Endothelial cell of umbilical vein (primary cell): ENCODE results near the gene GGN. TPM values are rescaled to one million over a fixed set of nuclear protein-coding genes. Genes with fewer than 3 reads are reported as not detected.

Source experiments
- BruUV-seq: library from RNA; stranded (reverse); fragments of 400-500 nt; replicated peaks from 2 replicates; lab custom pipeline; 2021; lab: Mats Ljungman, UMichigan
- CTCF ChIA-PET: fragments of 300-600, 350-600 bp; sonication (Branson Sonifier 250); formaldehyde crosslinking; loops from one replicate; lab custom pipeline; 2021; ENCODE audit warnings: antibody characterized with exemption, inconsistent platforms; lab: Charles Lee
- POLR2A ChIA-PET: fragments of 300-600, 350-600 bp; sonication (Branson Sonifier 250); formaldehyde crosslinking; loops from one replicate; lab custom pipeline; 2021; ENCODE audit warnings: antibody characterized with exemption, inconsistent platforms; lab: Charles Lee
- DNase-seq: peaks from one replicate; pipeline ENCODE4 v3.0.0-alpha.2; 2011; ENCODE audit warnings: low read depth, low spot score
- FAIRE-seq: peaks from 2 replicates; lab custom pipeline; 2011; peaks lifted over from hg19 to GRCh38; lab: Jason Lieb, UNC
- H2AFZ ChIP-seq: 2 replicates; pipeline ENCODE4 v1.6.0; 2012; ENCODE audit warnings: low read depth, low read length, control low read depth, inconsistent platforms
- H3K27ac ChIP-seq: 2 replicates; pipeline ENCODE4 v1.5.1; 2011; ENCODE audit warnings: low read depth, mild to moderate bottlenecking, control low read depth, low read length, moderate library complexity; ENCODE audit not compliant: insufficient read depth
- H3K27me3 ChIP-seq, 2 experiments: 2 replicates each; pipeline versions ENCODE4 v1.6.0 to v1.6.1; 2011; ENCODE audit warnings: low read length in 2 of 2, mixed read lengths in 1 of 2; ENCODE audit not compliant: control insufficient read depth in 2 of 2, insufficient read depth in 2 of 2
- H3K36me3 ChIP-seq, 2 experiments: 2 replicates in 1 of 2; 3 replicates in 1 of 2; pipeline ENCODE4 v1.5.1; 2011; ENCODE audit warnings: low read length in 2 of 2, mild to moderate bottlenecking in 1 of 2, moderate library complexity in 1 of 2; ENCODE audit not compliant: control insufficient read depth in 2 of 2, insufficient read depth in 2 of 2; ENCODE audit errors: extremely low read depth in 1 of 2
- H3K4me1 ChIP-seq: 3 replicates; pipeline ENCODE4 v1.5.1; 2011; ENCODE audit warnings: mild to moderate bottlenecking, low read length; ENCODE audit not compliant: control insufficient read depth, insufficient read depth; ENCODE audit errors: extremely low read depth
- H3K4me2 ChIP-seq: 2 replicates; pipeline ENCODE4 v1.6.1; 2011; ENCODE audit warnings: low read length, control low read depth, mixed read lengths; ENCODE audit not compliant: insufficient read depth
- H3K4me3 ChIP-seq, 3 experiments: fragments of 200-600 bp in 1 of 3; sonication (generic), shearing (Covaris generic) in 1 of 3; replicated peaks in 1 of 3; 2 replicates each; pipeline ENCODE4 v1.5.1; 2011 to 2016; ENCODE audit warnings: control low read depth in 3 of 3, low read length in 3 of 3, mild to moderate bottlenecking in 2 of 3, inconsistent platforms in 1 of 3, low read depth in 1 of 3, moderate library complexity in 1 of 3; ENCODE audit not compliant: insufficient read depth in 1 of 3
- H3K79me2 ChIP-seq: 2 replicates; pipeline ENCODE4 v1.6.0; 2012; ENCODE audit warnings: low read length, inconsistent platforms; ENCODE audit not compliant: control insufficient read depth, insufficient read depth
- H3K9ac ChIP-seq: replicated peaks from 2 replicates; pipeline ENCODE3; 2011; ENCODE audit warnings: low read length, control low read depth; ENCODE audit not compliant: insufficient read depth; ENCODE audit errors: extremely low read depth
- H3K9me1 ChIP-seq: replicated peaks from 3 replicates; pipeline ENCODE4 v1.6.0; 2011; ENCODE audit warnings: mild to moderate bottlenecking, low read length; ENCODE audit not compliant: control insufficient read depth, insufficient read depth; ENCODE audit errors: extremely low read depth
- H3K9me3 ChIP-seq: replicated peaks from 2 replicates; pipeline ENCODE4 v1.5.1; 2012; ENCODE audit warnings: low read length, inconsistent platforms; ENCODE audit not compliant: control insufficient read depth, insufficient read depth
- H4K20me1 ChIP-seq: replicated peaks from 2 replicates; pipeline ENCODE3; 2011; ENCODE audit warnings: mild to moderate bottlenecking, low read length; ENCODE audit not compliant: control insufficient read depth, insufficient read depth; ENCODE audit errors: extremely low read depth
- CTCF ChIP-seq, 2 donors: IDR thresholded peaks; 1 replicate in 1 of 2; 2 replicates in 1 of 2; pipeline ENCODE4 v1.5.1; 2011; ENCODE audit warnings: low read length in 2 of 2, mild to moderate bottlenecking in 2 of 2, moderate library complexity in 2 of 2, control low read depth in 1 of 2, inconsistent platforms in 1 of 2, low read depth in 1 of 2; ENCODE audit not compliant: insufficient read depth in 1 of 2; ENCODE audit errors: extremely low read depth in 1 of 2
- EZH2 ChIP-seq: IDR thresholded peaks from 2 replicates; pipeline ENCODE4 v1.6.1; 2012; ENCODE audit warnings: borderline replicate concordance, low read depth, mild to moderate bottlenecking, moderate library complexity, low read length, inconsistent platforms; ENCODE audit not compliant: severe bottlenecking
- FOS ChIP-seq: IDR thresholded peaks from 2 replicates; pipeline ENCODE4 v1.6.1; 2011; ENCODE audit warnings: mild to moderate bottlenecking, low read length, moderate library complexity, borderline replicate concordance; ENCODE audit not compliant: insufficient read depth
- GATA2 ChIP-seq: IDR thresholded peaks from 2 replicates; pipeline ENCODE4 v1.7.0; 2011; ENCODE audit warnings: low read depth, mild to moderate bottlenecking, moderate library complexity, mixed read lengths, low read length; ENCODE audit not compliant: insufficient read length, insufficient read depth
- JUN ChIP-seq: IDR thresholded peaks from 2 replicates; pipeline ENCODE4 v1.6.1; 2011; ENCODE audit warnings: borderline replicate concordance, low read depth; ENCODE audit not compliant: insufficient read length, insufficient read depth
- MAX ChIP-seq: IDR thresholded peaks from 2 replicates; pipeline ENCODE4 v1.6.1; 2011; ENCODE audit not compliant: insufficient read depth, insufficient read length
- MYC ChIP-seq: IDR thresholded peaks from one replicate; pipeline ENCODE4 v1.6.1; 2011; ENCODE audit warnings: mild to moderate bottlenecking, low read depth, low read length
- POLR2A ChIP-seq: IDR thresholded peaks from 2 replicates; pipeline ENCODE4 v1.6.1; 2012; ENCODE audit warnings: low read depth, mild to moderate bottlenecking, control low read depth, low read length
- POLR2AphosphoS5 ChIP-seq: IDR thresholded peaks from 2 replicates; pipeline ENCODE4 v1.6.1; 2012; ENCODE audit warnings: low read depth, mild to moderate bottlenecking, control low read depth, low read length, moderate library complexity; ENCODE audit not compliant: insufficient read depth
- dilution Hi-C: fragments of 300-500 bp; cut with MboI; formaldehyde crosslinking; loops from one replicate; pipeline ENCODE4 v1.15.0; 2019; ENCODE audit warnings: low sequenced_read_pairs; ENCODE audit not compliant: extremely low pct_ligation_motif_present
- intact Hi-C: fragments of 100-400 bp; cut with micrococcal nuclease; formaldehyde crosslinking; loops from one replicate; pipeline ENCODE4 v1.10.0; 2022
- polyA plus RNA-seq, 4 experiments: library from polyadenylated mRNA; depleted of rRNA in 3 of 4; stranded (reverse) in 3 of 4; unstranded in 1 of 4; fragments of >200 nt; gene quantifications; 2 replicates each; pipeline versions ENCODE4 v1.2.1 to v1.2.3, GENCODE V29; 2011 to 2012; ENCODE audit warnings: missing spikeins in 1 of 4
- total RNA-seq: library from RNA; stranded (reverse); gene quantifications from 2 replicates; pipeline ENCODE4 v1.2.3, GENCODE V29; 2021

GGN gene
- total and polyA plus RNA-seq, 2 donors (not counting 3 experiments of a cell fraction or from before 2014, with no cell fraction given): 0.39 to 0.88 TPM

- FAIRE-seq (no peak), DNase-seq (no peak)
- H4K20me1 ChIP-seq: no peaks in the 10 kb centered on the region
- POLR2A ChIA-PET: no interaction called here
- dilution Hi-C loops (no loop called here), intact Hi-C loops (no loop called here)
- BruUV-seq: no TSS peak
- no peak overlapping the region for H3K4me2 ChIP-seq
- CTCF ChIA-PET: interaction anchor here (1.2 kb wide), 2 partner anchors 10 to 16 kb away, joined by 3 to 4 read pairs; partner anchors contain the start of gene CATSPERG
- no peaks in the 10 kb centered on the region for H3K36me3 ChIP-seq
- H2AFZ ChIP-seq: no peak overlapping the region
- H3K4me1 ChIP-seq: no peaks in the 10 kb centered on the region
- no peaks in the 10 kb centered on the region for H3K79me2 ChIP-seq
- no peaks in the 10 kb centered on the region for H3K9me1 ChIP-seq
- H3K27ac ChIP-seq: no peak overlapping the region
- no peak overlapping the region for H3K4me3 ChIP-seq
- H3K9me3 ChIP-seq: no peaks in the 10 kb centered on the region
- peaks cover 2 to 4% of the 10 kb centered on the region in 2 experiments for H3K27me3 ChIP-seq
- H3K9ac ChIP-seq: no peak overlapping the region
- TF ChIP-seq FOS (no peak), GATA2 (no peak), MAX (no peak), POLR2A (no peak), POLR2AphosphoS5 (no peak), MYC (no peak), CTCF (IDR thresholded peaks at IDR 0.05; ENCODE audit: extremely low read depth in 1 of 2, insufficient read depth in 1 of 2, low read depth in 1 of 2, low read length in 2 of 2) (no peak), JUN (no peak), EZH2 (no peak)
These were observed 35.9 kb downstream of the GGN start for GRCh38 chr19:38351865-38352395.
